Measurements from ENCODE around the gene WASHC2C. TPM values are rescaled to one million over a fixed set of nuclear protein-coding genes. Genes with fewer than 3 reads are reported as not detected.
"Not testable (repeated sequence)": the region's sequence is repeated elsewhere in the genome, so short reads cannot be mapped to it uniquely, and the experiment has no call there.

Gene WASHC2C
- total RNA-seq, 4 donors from 2014 or later, result 30.3 to 50.4 (median 33.5) TPM

- not testable (repeated sequence) for H3K4me3 ChIP-seq, H3K27ac ChIP-seq, H3K4me1 ChIP-seq, H3K9me3 ChIP-seq, H3K27me3 ChIP-seq, ATAC-seq
- WGBS, 2 donors (ENCODE audit: low coverage in 1 of 2), result 22% methylated on average over 1 of the region's 6 CpGs; no CpG with 5 or more reads in 1 of the 2 donors
- peaks cover 0 to 81% of the 10 kb centered on the region in 2 donors for H3K36me3 ChIP-seq
Measured at GRCh38 chr10:45790694-45791426, 63.8 kb downstream of the WASHC2C start.

- peaks cover 0 to 44% of the 10 kb centered on the region in 2 donors for H3K36me3 ChIP-seq
- not testable (repeated sequence) for H3K4me3 ChIP-seq, H3K27me3 ChIP-seq, ATAC-seq, H3K27ac ChIP-seq, H3K4me1 ChIP-seq, H3K9me3 ChIP-seq
- 46% methylated on average over 2 of the region's 2 CpGs; no CpG with 5 or more reads in 1 of the 2 donors for WGBS, 2 donors (ENCODE audit: low coverage in 1 of 2)
Measured at GRCh38 chr10:45794761-45795160, 67.7 kb downstream of the WASHC2C start.

GRCh38 chr10:45803060-45804010 is 76.3 kb downstream of the WASHC2C start:
- WGBS, 2 donors (ENCODE audit: low coverage in 1 of 2), result 31 to 61% methylated on average over 5 to 8 of the region's 13 CpGs
- not testable (repeated sequence) for H3K9me3 ChIP-seq, H3K4me3 ChIP-seq, H3K4me1 ChIP-seq, H3K27ac ChIP-seq, H3K27me3 ChIP-seq, ATAC-seq, H3K36me3 ChIP-seq

- not testable (repeated sequence) for H3K27ac ChIP-seq, H3K9me3 ChIP-seq, H3K4me3 ChIP-seq, ATAC-seq, H3K36me3 ChIP-seq, H3K4me1 ChIP-seq, H3K27me3 ChIP-seq
- WGBS, 2 donors (ENCODE audit: low coverage in 1 of 2), result 58% methylated on average over 2 of the region's 2 CpGs; no CpG with 5 or more reads in 1 of the 2 donors
Measured at GRCh38 chr10:45804996-45805395, 77.9 kb downstream of the WASHC2C start.

- no peaks in the 10 kb centered on the region for H3K27me3 ChIP-seq
- WGBS, 2 donors (ENCODE audit: low coverage in 1 of 2), result 71 to 74% methylated on average over 2 to 4 of the region's 4 CpGs
- H3K4me1 ChIP-seq, result no peaks in the 10 kb centered on the region
- no peaks in the 10 kb centered on the region for H3K9me3 ChIP-seq
- no peak overlapping the region for H3K27ac ChIP-seq
- ATAC-seq, result no peak
- no peak overlapping the region for H3K4me3 ChIP-seq
- no peaks in the 10 kb centered on the region for H3K36me3 ChIP-seq
- no peak for TF ChIP-seq CTCF (IDR thresholded peaks at IDR 0.05)
- no peak for TF ChIP-seq EP300 (IDR thresholded peaks at IDR 0.05)
- no peak for TF ChIP-seq POLR2A (IDR thresholded peaks at IDR 0.05)
- no peak for TF ChIP-seq POLR2AphosphoS5 (IDR thresholded peaks at IDR 0.05)
Measured at GRCh38 chr10:45809837-45810236, 82.8 kb downstream of the WASHC2C start.

GRCh38 chr10:45811075-45811474 is 84.0 kb downstream of the WASHC2C start:
- Histone ChIP-seq H3K4me1 (no peaks in the 10 kb centered on the region), H3K27me3 (no peaks in the 10 kb centered on the region), H3K9me3 (no peaks in the 10 kb centered on the region), H3K36me3 (no peaks in the 10 kb centered on the region), H3K27ac (no peak overlapping the region), H3K4me3 (no peak overlapping the region)
- no peak for ATAC-seq
- no peak for TF ChIP-seq POLR2A (IDR thresholded peaks at IDR 0.05)
- WGBS, 2 donors (ENCODE audit: low coverage in 1 of 2), result 68 to 100% methylated on average over 1 to 6 of the region's 6 CpGs

- 64 to 77% methylated on average over 8 to 11 of the region's 13 CpGs for WGBS, 2 donors (ENCODE audit: low coverage in 1 of 2)
- H3K36me3 ChIP-seq, H3K9me3 ChIP-seq, H3K27me3 ChIP-seq, H3K4me1 ChIP-seq, H3K4me3 ChIP-seq, H3K27ac ChIP-seq, ATAC-seq: not testable (repeated sequence)
Measured at GRCh38 chr10:45812959-45813358, 85.9 kb downstream of the WASHC2C start.

- not testable (repeated sequence) for H3K4me1 ChIP-seq, H3K4me3 ChIP-seq, H3K27me3 ChIP-seq, H3K36me3 ChIP-seq, H3K27ac ChIP-seq, H3K9me3 ChIP-seq, ATAC-seq
- 87 to 100% methylated on average over 1 to 4 of the region's 4 CpGs for WGBS, 2 donors (ENCODE audit: low coverage in 1 of 2)
Measured at GRCh38 chr10:45814146-45814545, 87.1 kb downstream of the WASHC2C start.

Data from gastroesophageal sphincter (tissue), 4 donors.